CD4-positive, alpha-beta T cell treated with Interleukin-6 for 4 hours (primary cell): ENCODE measurements around the gene IARS2.
"Not testable (repeated sequence)": the region's sequence is repeated elsewhere in the genome, so short reads cannot be mapped to it uniquely, and the experiment has no call there.

Source experiments
- DNase-seq: peaks from one replicate; pipeline ENCODE4 v3.0.0-alpha.2; 2020; ENCODE audit warnings: mixed read lengths

The IARS2 gene

GRCh38 chr1:220094016-220094911 lies at the start of gene IARS2:
TSS of gene IARS2 (plus strand) at chr1:220094132. CDS start at chr1:220094217, 85 bp downstream.
- peak; percentile 96 for DNase-seq

- DNase-seq = no peak
Measured at GRCh38 chr1:220044678-220045355, 49.1 kb upstream of the IARS2 start.

- DNase-seq = no peak
Measured at GRCh38 chr1:220045356-220046051, 48.4 kb upstream of the IARS2 start.

- DNase-seq = peak; percentile 94
Measured at GRCh38 chr1:220046052-220046930, 47.6 kb upstream of the IARS2 start, which contains the start of gene EPRS1. TSS of gene EPRS1 (minus strand) at chr1:220046505. CDS start at chr1:220046388, 117 bp downstream.

GRCh38 chr1:220056374-220056773 lies 37.6 kb upstream of the IARS2 start:
- no peak for DNase-seq

- DNase-seq = no peak
Measured at GRCh38 chr1:220060876-220061275, 33.1 kb upstream of the IARS2 start.

GRCh38 chr1:220062629-220063028 lies 31.3 kb upstream of the IARS2 start:
- DNase-seq = no peak

- no peak for DNase-seq
Measured at GRCh38 chr1:220067269-220068204, 26.4 kb upstream of the IARS2 start.

- DNase-seq = no peak
Measured at GRCh38 chr1:220076861-220077762, 16.8 kb upstream of the IARS2 start.

GRCh38 chr1:220077887-220078286 lies 16.0 kb upstream of the IARS2 start:
- DNase-seq = no peak

- no peak for DNase-seq
Measured at GRCh38 chr1:220084460-220084859, 9.5 kb upstream of the IARS2 start.

- not testable (repeated sequence) for DNase-seq
Measured at GRCh38 chr1:220086261-220086686, 7.7 kb upstream of the IARS2 start.

- peak; percentile 98 for DNase-seq
Measured at GRCh38 chr1:220089650-220090556, 4.0 kb upstream of the IARS2 start, which contains the start of gene BPNT1. TSS of gene BPNT1 (minus strand) at chr1:220089788. CDS start at chr1:220079846, 9,942 bp downstream.

GRCh38 chr1:220092694-220093093 lies 1.2 kb upstream of the IARS2 start:
- no peak for DNase-seq

- no peak for DNase-seq
Measured at GRCh38 chr1:220093361-220094015, 444 bp upstream of the IARS2 start.

GRCh38 chr1:220099826-220100225 lies 5.9 kb downstream of the IARS2 start:
- DNase-seq = no peak

- not testable (repeated sequence) for DNase-seq
Measured at GRCh38 chr1:220110473-220110872, 16.5 kb downstream of the IARS2 start.

- DNase-seq = not testable (repeated sequence)
Measured at GRCh38 chr1:220112600-220112999, 18.7 kb downstream of the IARS2 start.
